Panc1 (cell line): Measurements from ENCODE around the gene KRT16. TPM values are rescaled to one million over a fixed set of nuclear protein-coding genes. Genes with fewer than 3 reads are reported as not detected.
A peak's percentile ranks its signal among the peaks of the same experiment; 100 is the strongest.

ENCODE experiments used
- ATAC-seq: fragments of 200-7000 bp; cut with Tn5 transposase; 2 replicates; pipeline ENCODE4 v1.9.1; 2020; ENCODE audit warnings: mild to moderate bottlenecking, moderate library complexity
- BruUV-seq: library from RNA; stranded (reverse); fragments of 400-500 nt; replicated peaks from 2 replicates; lab custom pipeline; 2021; lab: Mats Ljungman, UMichigan
- CTCF ChIA-PET: fragments of 300-600 bp; sonication (Branson Sonifier 250); formaldehyde crosslinking; loops from one replicate; lab custom pipeline; 2022; ENCODE audit warnings: antibody characterized with exemption; lab: Charles Lee
- POLR2A ChIA-PET: fragments of 300-600 bp; sonication (Branson Sonifier 250); formaldehyde crosslinking; loops from one replicate; lab custom pipeline; 2022; ENCODE audit warnings: antibody characterized with exemption; lab: Charles Lee
- DNase-seq: peaks from one replicate; pipeline ENCODE4 v3.0.0-alpha.2; 2010; ENCODE audit warnings: low read depth, low spot score
- H3K27ac ChIP-seq: 2 replicates; pipeline ENCODE4 v1.5.1; 2011; ENCODE audit warnings: mild to moderate bottlenecking, low read length, inconsistent platforms
- H3K27me3 ChIP-seq: fragments of 200-500 bp; sonication (Bioruptor generic); 2 replicates; pipeline ENCODE4 v1.6.0; 2014; ENCODE audit warnings: low read length, inconsistent platforms; ENCODE audit not compliant: control insufficient read depth, insufficient read depth
- H3K36me3 ChIP-seq: fragments of 200-500 bp; sonication (Bioruptor generic); 2 replicates; pipeline ENCODE4 v1.5.1; 2014; ENCODE audit warnings: inconsistent platforms, mild to moderate bottlenecking, low read length, moderate library complexity; ENCODE audit not compliant: control insufficient read depth, insufficient read depth
- H3K4me1 ChIP-seq: 2 replicates; pipeline ENCODE4 v1.5.1; 2011; ENCODE audit warnings: inconsistent platforms, mild to moderate bottlenecking, low read length, moderate library complexity; ENCODE audit not compliant: control insufficient read depth, insufficient read depth
- H3K4me3 ChIP-seq, 2 experiments: 2 replicates each; pipeline ENCODE4 v1.5.1; 2011 to 2012; ENCODE audit warnings: low read depth in 2 of 2, low read length in 2 of 2, mild to moderate bottlenecking in 2 of 2, inconsistent platforms in 1 of 2, moderate library complexity in 1 of 2
- H3K9me3 ChIP-seq: fragments of 200-500 bp; sonication (Bioruptor generic); 2 replicates; pipeline ENCODE4 v1.5.1; 2014; ENCODE audit warnings: low read depth, mild to moderate bottlenecking, inconsistent platforms, low read length, moderate library complexity; ENCODE audit not compliant: control insufficient read depth, insufficient read depth
- POLR2AphosphoS5 ChIP-seq: IDR thresholded peaks from 2 replicates; pipeline ENCODE4 v1.6.1; 2012; ENCODE audit warnings: mild to moderate bottlenecking, low read depth, low read length, moderate library complexity
- SIN3A ChIP-seq: IDR thresholded peaks from 2 replicates; pipeline ENCODE4 v1.6.1; 2012; ENCODE audit warnings: low read depth, mild to moderate bottlenecking, low read length, moderate library complexity, borderline replicate concordance; ENCODE audit not compliant: insufficient read depth
- TCF7L2 ChIP-seq: IDR thresholded peaks from 2 replicates; pipeline ENCODE4 v1.6.1; 2011; ENCODE audit warnings: mild to moderate bottlenecking, low read depth, low read length, inconsistent platforms
- in situ Hi-C: cut with HindIII; loops from 2 replicates; pipeline ENCODE4 v1.10.0; 2016; ENCODE audit warnings: low sequenced_read_pairs, low pct_unique_long_range_greater_than_20kb
- intact Hi-C: fragments of 100-400 bp; cut with micrococcal nuclease; formaldehyde crosslinking; loops from one replicate; pipeline ENCODE4 v1.10.0; 2022; ENCODE audit not compliant: unreplicated experiment
- total RNA-seq: library from RNA; stranded (reverse); gene quantifications from one replicate; pipeline ENCODE4 v1.2.1, GENCODE V29; 2021; ENCODE audit not compliant: unreplicated experiment
- TF ChIP-seq, protein P1 (sequence below), 2 experiments: IDR thresholded peaks; 2 replicates each; pipeline ENCODE4 v1.6.1; 2011 to 2012; ENCODE audit warnings: low read depth in 2 of 2, control low read depth in 1 of 2, low read length in 1 of 2, mild to moderate bottlenecking in 1 of 2, moderate library complexity in 1 of 2; ENCODE audit not compliant: insufficient read depth in 1 of 2
- TF ChIP-seq, protein P2 (sequence below): fragments of 450-650 bp; IDR thresholded peaks from 2 replicates; pipeline ENCODE4 v1.5.1; 2017; ENCODE audit warnings: mild to moderate bottlenecking

The KRT16 gene
- total RNA-seq, 1 experiment from 2014 or later: 1.6 TPM

- no peak for TF ChIP-seq POLR2AphosphoS5
- TF ChIP-seq, protein P1, sequence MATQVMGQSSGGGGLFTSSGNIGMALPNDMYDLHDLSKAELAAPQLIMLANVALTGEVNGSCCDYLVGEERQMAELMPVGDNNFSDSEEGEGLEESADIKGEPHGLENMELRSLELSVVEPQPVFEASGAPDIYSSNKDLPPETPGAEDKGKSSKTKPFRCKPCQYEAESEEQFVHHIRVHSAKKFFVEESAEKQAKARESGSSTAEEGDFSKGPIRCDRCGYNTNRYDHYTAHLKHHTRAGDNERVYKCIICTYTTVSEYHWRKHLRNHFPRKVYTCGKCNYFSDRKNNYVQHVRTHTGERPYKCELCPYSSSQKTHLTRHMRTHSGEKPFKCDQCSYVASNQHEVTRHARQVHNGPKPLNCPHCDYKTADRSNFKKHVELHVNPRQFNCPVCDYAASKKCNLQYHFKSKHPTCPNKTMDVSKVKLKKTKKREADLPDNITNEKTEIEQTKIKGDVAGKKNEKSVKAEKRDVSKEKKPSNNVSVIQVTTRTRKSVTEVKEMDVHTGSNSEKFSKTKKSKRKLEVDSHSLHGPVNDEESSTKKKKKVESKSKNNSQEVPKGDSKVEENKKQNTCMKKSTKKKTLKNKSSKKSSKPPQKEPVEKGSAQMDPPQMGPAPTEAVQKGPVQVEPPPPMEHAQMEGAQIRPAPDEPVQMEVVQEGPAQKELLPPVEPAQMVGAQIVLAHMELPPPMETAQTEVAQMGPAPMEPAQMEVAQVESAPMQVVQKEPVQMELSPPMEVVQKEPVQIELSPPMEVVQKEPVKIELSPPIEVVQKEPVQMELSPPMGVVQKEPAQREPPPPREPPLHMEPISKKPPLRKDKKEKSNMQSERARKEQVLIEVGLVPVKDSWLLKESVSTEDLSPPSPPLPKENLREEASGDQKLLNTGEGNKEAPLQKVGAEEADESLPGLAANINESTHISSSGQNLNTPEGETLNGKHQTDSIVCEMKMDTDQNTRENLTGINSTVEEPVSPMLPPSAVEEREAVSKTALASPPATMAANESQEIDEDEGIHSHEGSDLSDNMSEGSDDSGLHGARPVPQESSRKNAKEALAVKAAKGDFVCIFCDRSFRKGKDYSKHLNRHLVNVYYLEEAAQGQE (IDR thresholded peaks at IDR 0.05; ENCODE audit: insufficient read depth in 1 of 2, low read depth in 2 of 2, low read length in 1 of 2): no peak
- TF ChIP-seq, protein P2, sequence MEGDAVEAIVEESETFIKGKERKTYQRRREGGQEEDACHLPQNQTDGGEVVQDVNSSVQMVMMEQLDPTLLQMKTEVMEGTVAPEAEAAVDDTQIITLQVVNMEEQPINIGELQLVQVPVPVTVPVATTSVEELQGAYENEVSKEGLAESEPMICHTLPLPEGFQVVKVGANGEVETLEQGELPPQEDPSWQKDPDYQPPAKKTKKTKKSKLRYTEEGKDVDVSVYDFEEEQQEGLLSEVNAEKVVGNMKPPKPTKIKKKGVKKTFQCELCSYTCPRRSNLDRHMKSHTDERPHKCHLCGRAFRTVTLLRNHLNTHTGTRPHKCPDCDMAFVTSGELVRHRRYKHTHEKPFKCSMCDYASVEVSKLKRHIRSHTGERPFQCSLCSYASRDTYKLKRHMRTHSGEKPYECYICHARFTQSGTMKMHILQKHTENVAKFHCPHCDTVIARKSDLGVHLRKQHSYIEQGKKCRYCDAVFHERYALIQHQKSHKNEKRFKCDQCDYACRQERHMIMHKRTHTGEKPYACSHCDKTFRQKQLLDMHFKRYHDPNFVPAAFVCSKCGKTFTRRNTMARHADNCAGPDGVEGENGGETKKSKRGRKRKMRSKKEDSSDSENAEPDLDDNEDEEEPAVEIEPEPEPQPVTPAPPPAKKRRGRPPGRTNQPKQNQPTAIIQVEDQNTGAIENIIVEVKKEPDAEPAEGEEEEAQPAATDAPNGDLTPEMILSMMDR: no peak
- no peak for TF ChIP-seq SIN3A
- TF ChIP-seq TCF7L2: no peak
- Histone ChIP-seq H3K9me3 (no peaks in the 10 kb centered on the region), H3K4me1 (peaks cover 13% of the 10 kb centered on the region; the same call in 1 of the 2 replicates), H3K4me3 (no peak overlapping the region), H3K36me3 (no peaks in the 10 kb centered on the region), H3K27ac (no peak overlapping the region), H3K27me3 (no peaks in the 10 kb centered on the region)
- peak; percentile 17; the same call in 1 of the 2 replicates for ATAC-seq
- intact Hi-C loops: no loop called here
- in situ Hi-C loops: no loop called here
- no TSS peak for BruUV-seq
- ChIA-PET CTCF (no interaction called here), POLR2A (no interaction called here)
- DNase-seq: no peak
Observed at GRCh38 chr17:41656249-41657023, 43.9 kb upstream of the KRT16 start.

GRCh38 chr17:41655611-41656111 is 43.1 kb upstream of the KRT16 start:
- ATAC-seq: peak; percentile 33; the same call in 1 of the 2 replicates
- no peaks in the 10 kb centered on the region for H3K36me3 ChIP-seq
- no peaks in the 10 kb centered on the region for H3K27me3 ChIP-seq
- H3K27ac ChIP-seq: no peak overlapping the region
- no peak for DNase-seq
- ChIA-PET POLR2A (no interaction called here), CTCF (no interaction called here)
- intact Hi-C loops (no loop called here), in situ Hi-C loops (no loop called here)
- H3K4me1 ChIP-seq: peaks cover 13% of the 10 kb centered on the region; the same call in 1 of the 2 replicates
- no peaks in the 10 kb centered on the region for H3K9me3 ChIP-seq
- H3K4me3 ChIP-seq: no peak overlapping the region
- no TSS peak for BruUV-seq
- TF ChIP-seq POLR2AphosphoS5: no peak
- TF ChIP-seq SIN3A: no peak
